IPS DF 19.7 (cell line): ENCODE results near the gene MCTP1.

Experiments used
- DNase-seq: peaks from one replicate; pipeline ENCODE4 v3.0.0-alpha.2; 2013; ENCODE audit warnings: low read depth, low spot score

Gene MCTP1

DNA sequence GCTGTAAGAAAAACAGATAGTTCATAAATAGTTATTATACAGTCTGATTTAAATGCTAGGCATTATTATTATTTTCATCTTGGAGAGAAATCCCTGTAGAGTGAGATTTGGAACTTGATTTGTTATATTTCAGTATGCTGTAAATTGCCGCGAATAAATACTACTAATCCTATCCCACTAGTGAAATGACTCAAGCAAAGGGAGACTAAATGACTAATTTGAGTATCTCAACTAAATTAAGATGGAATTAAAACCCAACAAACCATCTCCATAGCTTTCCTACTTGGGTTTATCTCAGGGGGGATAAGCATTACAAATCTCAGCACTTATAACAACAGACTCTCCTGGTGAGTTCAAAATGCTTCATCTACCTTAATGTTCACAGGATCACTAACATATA is 206.0 kb downstream of the MCTP1 start:
- no peak for DNase-seq

DNA sequence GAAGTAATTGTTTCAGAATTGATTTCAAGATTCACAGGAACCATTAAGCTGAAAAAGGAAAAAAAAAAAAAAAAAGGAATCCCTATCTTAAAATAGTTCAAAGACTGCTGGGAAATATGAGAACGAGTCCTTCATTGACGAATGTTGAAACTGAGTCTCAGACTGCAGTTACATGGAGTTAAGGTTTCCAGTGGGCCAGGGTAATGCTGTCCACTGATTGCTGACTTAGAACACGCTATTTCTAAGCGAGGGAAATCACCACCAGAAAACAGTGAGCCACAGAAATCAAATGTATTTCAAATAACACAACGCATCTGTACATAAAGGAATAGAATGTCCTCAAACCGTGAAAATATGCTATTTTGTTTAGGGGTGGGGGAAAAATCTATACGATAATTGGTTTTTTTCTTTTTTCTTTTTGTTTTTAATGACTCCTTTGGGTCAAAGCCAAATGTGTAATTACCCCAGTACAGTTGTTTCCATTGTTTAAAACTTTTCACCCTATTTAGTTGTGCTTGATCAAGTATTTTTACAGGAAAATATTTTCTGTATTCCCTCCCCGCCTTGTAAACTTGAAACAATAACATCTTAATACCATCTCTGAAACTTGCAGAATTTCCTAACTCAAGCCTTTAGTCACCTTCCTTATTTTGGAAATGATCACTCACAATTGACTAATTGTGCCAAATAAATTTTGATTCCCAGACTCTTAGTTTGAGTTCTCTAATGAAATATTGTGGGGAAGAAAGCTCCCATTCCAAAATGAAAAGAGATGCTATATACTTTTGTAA is 208.3 kb downstream of the MCTP1 start:
- no peak for DNase-seq

DNA sequence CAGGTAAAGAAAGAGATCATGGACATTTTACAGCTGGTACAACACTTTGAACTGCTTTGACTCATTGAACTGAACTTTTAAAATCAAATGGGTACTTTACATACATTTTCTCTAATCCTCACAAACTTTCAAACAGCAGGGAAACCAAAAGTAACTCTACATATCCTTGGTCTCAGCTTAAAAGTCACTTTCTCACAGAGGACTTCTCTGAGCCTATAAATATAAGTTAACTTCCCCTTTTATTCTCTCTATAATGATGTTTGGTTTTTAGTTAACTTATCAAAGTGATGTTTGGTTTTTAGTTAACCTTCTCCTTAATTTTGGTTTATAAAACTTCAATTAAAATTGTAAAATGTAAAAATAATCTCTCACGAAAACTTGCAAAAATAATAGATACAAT is 209.8 kb downstream of the MCTP1 start:
- no peak for DNase-seq

DNA sequence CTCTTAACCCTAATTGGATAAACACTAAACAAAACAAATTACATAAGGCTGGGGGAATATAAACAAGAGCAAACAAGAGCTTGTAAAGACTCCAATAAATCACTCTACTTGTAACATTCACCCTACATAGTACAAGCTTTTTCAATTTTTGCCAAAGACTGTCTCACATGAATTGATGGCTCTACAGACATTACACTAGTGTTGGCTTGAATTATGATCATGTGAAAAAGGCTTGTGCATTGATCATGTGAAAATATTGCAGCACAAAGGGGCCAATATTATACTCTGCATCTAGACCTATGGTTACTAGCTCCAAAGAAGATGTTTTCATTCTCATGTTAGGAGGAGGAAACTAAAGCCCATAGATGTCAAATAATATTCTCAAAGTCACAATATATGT is 212.6 kb downstream of the MCTP1 start:
- DNase-seq, result no peak

DNA sequence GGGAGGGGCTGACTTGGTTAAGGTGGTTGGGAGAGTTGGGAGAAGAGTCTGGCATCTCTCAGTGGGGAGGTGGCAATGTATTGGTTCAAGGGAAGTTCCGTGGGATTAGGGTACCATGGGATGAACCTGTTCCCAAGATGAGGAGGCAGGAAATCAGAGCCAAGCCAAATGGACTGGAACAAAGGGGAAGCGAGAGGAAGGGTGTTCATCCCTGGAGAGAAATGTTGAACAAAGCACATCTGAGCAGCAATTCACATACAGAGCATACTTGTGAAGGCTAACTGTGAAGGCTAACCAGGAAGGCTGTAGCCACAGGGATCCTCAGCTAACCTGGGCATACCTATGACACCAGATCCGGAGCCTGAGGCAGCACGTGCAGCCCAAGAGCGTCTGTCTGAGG is 214.0 kb downstream of the MCTP1 start:
- DNase-seq, result no peak

DNA sequence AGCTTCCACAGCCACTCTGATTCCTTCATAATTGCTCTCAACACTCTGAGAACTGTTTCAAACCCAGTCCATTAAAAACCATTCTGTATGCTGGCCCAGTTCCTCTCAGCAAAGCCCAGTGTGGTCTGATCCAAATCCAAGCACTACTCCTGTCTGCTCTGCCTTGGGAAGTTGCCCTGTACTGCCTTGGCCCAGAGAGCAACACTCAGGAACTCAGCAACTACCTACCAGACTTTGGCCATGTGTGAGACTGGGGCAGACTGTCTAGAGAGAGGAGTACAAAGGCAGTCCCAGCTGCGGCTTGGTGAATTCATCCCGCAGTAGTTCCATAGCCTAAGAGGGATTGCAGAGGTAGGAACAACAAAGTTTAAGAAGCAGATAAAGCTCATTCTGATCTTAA is 214.4 kb downstream of the MCTP1 start:
- DNase-seq, result no peak

DNA sequence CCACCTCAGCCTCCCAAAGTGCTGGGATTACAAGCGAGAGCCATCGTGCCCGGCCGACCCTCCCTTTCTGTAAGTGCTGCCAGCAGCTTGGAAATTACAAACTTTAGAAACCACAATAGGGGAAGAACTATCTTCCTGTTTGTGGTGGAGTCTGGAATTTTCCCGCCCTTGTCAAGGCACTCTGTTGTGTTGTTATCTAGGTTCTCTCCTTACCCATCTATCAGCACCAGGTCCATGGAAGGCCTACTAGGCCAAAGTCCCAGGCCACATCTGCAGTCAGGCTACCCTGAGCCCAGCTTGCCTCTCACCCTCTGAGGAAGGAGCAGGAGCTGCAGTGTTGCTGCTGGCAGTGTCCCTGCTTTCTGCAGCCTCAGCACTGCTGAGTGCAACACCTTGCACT is 214.9 kb downstream of the MCTP1 start:
- no peak for DNase-seq

DNA sequence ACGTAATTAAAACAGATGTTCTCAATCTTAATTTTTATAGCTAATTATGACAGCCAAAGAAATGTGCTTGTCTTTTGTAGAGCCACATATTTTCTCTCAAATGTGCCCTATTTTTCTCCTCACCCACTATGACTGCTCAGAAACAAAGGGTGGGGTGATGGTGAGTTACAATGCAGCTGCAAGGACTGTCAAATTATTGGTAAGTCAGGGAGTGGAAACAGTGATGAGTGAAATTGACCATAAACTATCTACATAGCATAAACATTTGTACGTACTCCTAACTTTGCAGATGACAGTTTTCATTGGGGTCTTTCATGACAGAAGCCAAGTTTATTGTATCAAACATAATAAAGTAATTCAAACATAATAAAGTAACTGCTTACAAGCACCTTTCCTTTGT is 215.9 kb downstream of the MCTP1 start:
- DNase-seq, result no peak

DNA sequence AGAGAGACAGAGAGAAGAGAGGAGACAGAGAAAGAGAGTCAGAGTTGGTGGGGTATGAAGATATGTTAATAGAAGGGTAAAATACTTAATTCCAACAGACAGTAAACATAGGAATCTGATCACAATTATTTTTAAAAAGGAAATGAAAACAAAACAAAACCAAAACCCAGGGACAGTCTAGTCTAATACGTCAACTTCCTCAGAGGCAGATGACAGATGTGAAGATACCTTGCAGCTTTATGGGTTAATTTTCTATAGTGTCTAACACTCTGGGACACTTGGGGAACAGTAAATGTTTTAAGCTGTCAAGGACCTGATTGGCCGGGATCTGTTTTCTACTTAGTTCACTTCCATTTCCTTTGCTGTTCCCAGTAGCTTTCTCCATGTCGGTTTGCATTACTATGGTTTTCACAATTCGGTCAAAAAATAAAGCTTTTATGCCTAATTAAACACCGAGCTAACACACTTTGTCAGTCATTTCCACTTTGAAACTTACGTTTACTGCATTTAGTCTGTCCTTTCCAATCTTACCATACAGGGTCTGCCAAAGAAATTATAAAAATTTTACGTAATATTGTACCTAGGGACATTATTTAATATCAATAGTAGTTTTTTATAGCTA is 216.5 kb downstream of the MCTP1 start:
- no peak for DNase-seq

DNA sequence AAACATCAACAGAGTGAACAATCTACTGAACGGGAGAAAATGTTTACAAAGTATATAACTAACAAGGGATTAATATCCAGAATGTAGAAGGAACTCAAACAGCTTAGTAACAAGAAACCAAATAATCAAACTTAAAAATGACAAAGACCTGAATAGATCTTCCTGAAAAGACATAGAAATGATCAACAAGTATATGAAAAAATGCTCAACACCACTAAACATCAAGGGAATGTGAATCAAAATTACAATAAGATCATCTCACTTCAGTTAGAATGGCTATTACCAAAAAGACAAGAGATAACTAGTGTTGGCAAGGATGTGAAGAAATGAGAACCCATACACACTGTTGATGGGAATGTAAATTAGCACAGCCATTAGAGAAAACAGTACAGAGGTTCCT is 218.8 kb downstream of the MCTP1 start:
- no peak for DNase-seq

DNA sequence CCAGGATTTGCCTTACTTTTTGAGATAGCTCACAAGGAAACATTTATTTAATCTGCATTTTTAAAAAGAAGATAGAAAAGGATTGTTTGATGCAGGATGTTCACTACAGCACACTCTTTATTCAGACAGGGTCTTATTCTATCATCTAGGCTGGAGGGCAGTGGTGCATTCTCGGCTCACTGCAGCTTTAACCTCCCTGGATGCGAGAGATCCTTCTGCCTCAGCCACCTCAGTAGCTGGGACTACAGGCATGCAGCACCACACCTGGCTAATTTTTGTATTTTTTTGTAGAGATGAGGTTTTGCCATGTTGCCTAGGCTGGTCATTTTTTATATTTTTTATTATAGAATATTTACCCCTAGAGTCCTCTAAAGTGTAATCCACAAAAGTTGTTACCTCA is 221.4 kb downstream of the MCTP1 start:
- DNase-seq, result no peak

DNA sequence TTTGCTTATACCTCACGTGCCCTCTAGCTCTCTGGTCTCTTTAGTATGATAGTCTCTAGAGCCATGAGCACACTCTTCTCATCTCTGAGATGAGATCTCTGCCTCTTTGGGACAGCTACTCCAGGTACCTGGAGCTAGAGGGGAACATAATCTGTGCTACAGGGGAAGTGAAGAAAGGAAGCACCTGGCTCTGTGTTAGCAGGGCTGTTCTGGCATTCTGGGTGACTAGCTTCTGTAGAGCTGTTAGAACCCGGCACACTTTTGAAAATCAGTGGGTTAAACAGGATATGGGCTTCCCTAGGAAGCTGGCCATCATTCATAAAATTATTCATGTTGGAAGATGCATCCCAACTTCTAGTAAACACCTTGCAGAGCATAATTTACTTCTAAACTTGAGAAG is 224.8 kb downstream of the MCTP1 start:
- no peak for DNase-seq

DNA sequence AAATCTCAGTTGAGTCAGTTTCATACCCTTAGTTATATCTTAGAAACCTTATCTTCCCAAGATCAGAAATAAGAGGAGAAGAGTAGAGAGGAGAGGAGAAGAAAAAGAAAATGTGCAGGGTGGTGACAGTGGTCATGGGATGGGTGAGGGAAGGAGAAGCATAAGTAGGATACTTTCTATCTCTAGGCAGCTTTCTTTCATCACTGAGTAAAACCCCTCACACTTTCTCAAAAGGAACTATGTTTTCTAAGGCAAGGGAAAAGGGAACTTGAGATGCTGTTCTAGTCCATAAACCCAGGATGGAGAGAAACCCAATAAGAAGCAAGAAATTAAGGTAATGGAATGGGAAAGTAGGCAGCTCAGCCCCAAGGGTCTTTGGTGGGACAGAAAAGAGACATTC is 225.3 kb downstream of the MCTP1 start:
- DNase-seq, result no peak

DNA sequence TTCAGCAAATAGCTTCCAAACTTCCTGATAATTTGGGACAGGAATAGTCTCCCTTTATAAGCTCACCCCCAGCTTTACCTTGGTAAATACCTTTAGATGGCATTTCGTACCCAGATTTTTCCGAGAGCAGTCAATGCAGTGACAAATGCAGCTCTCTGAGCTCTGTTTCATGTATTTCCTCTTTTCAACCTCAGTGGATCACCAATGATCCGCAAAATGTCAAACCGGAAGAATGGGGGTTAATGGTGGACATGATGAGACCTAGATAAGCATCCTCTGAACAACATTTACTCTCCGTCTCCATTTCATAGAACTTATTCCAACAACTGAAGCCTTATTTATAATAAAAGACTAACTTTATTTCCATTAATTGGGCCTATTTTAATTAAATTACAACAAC is 227.3 kb downstream of the MCTP1 start:
- DNase-seq, result no peak

DNA sequence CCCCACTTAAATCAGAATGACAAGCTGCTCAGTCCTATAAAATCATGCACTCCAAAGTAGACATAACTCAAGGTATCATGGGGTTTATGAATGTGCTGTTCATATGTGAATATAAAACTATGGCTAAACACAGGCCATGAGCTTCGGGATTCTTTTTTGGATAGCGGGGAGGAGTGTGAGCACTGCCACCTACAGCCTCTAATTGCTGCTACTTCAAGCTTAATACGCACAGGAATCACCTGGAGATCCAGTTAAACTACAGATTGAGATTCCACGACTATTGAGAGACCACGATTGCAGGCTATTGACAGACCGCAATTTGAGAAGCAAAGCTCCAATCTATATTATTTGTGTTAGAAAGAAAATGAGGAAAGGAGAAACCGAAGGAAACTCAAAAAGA is 231.6 kb downstream of the MCTP1 start:
- no peak for DNase-seq

DNA sequence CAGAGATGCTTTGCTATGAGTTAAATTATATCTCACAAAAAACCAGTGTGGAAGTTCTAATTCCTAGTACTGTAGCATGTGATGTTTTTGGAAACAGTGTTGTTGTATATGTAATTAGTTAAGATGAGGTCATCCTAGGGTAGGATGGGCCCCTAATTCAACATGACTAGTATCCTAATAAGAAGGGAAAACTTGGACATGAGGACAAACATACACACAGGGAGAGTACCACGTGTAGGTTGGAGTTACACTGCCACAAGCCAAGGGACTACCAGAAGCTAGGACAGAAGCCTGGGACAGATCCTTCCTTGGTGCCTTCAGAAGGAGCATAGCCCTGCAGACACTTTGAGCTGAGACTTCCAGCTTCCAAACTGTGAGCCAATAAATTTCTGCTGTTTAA is 234.2 kb downstream of the MCTP1 start:
- no peak for DNase-seq

DNA sequence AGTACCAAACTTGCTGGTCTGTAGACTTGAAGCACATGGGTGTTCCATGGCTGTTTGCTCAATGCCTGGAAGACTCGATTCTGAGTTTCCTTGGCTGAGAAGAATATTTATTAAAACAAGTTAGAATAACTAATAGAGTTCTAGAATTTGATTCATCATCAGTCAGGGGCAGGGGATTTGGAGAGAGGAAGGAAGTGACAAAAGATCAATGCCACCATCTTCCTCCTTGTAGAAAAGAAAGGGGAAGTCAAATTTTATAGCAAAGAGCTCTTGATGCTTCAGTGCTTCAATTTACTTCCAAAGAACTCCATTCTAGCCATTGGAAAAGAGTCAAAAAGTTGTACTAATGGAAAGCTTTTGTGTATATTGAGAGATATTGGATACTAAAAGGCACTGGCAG is 236.3 kb downstream of the MCTP1 start:
- no peak for DNase-seq

DNA sequence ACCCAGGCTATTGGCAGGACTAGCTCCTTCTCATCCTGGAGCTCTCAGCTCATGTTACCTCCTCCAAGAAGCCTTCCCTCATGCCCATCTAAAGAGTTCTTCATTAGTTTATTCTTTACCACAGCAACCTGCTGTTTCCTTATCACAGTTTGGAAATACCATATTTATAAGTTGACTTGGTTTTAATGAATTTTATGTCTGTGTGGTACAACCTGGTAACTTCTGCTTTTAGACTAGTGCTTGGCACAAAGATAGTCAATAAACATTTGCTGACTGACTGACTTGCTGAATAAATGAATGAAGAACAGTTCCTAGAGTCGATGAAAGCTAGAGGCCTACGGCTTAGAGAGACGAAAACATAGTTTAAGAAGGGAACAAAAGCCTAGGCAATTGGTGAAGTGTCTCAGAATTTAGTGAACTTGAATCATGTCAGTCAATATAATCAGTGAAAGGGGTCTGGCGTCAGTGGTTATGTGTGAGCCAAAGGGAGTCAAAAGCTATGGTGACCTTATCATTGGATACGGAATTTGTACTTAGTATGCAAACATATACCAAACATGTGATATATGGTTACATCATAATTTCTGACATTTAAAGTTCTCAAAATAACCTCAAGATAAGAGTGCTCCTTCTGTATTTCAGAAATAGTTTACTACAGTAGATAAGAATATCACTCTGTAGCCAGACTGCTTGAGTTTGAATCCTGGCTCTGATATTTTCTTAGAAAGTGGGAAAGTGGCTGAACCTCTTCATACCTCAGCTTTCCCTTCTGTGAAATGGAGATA is 239.5 kb downstream of the MCTP1 start:
- DNase-seq, result no peak

DNA sequence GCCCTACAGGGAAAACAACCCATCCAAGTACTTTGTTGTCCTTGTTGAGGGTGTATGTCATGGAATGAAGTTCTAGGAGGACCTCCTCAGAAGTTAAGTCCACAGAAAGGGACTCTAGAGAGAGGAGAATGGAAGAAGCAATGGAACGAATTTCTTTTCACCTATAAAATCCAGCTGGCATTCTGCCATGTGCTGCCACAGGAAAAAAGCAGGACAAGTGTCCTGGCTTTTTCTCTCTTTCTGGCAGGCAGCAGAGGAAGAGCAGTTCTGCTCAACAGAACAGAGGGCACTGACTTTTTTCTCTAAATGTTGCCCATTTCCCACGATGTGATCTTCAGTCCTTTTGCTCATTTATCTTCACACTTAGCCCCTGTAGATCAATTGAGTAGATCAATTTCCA is 240.8 kb downstream of the MCTP1 start:
- DNase-seq, result no peak

DNA sequence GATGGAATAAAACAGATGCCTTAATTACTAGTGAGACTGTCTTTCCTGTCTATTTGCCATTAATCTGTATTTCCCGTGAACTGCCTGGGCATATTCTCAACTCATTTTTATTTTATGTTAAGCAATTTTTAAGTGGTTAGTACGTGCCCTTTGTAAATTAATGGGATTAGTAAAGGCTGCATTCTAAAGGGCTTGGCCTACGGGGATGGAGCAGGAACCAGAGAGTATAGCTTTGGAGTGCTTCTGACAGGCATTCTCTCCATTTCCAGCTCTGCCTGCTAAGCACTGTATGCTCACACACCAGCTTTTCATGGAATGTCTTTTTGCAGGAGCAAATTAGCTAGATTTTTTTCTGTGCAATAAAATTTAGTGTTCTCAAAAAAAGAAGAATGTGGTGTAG is 241.2 kb downstream of the MCTP1 start:
- DNase-seq, result no peak

DNA sequence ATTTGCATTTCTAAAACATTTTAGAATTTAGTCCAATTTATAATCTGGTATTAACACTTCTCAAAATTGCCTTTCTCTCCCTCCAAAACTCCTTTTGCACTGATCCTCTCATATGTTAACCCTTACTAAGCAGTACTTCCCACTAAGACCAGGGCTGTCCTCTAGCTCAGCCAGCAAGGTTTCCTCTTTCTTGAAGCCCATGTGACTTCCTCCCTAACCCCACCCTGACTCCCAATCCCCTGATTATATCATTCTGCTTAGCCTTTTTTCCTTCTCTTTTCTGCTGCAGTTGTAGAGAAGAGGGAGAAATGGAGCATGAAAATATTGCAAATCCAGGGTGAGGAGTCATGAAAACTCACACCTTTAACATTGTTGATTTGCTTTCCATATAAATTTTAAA is 241.7 kb downstream of the MCTP1 start:
- DNase-seq, result no peak

DNA sequence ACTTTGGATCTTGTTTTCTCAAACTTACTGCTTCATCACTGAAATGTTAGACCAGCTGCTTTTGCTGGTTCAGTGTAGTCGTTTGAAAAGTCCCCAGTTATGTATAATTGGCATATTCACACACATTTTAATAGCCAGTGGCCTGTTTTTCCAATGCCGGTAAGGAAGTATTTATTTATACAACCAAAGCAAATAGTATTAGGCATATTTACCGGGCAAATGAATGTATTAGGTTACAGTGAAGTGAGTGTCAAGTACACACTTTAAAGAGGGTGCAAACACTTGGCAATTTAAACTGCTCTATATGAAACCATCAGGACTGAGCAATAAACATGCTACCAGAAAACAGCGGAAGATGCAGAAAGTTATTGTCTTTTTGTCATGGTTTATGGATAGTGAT is 242.9 kb downstream of the MCTP1 start:
- no peak for DNase-seq
